ENCODE results near the gene MEIS1. TPM values are rescaled to one million over a fixed set of nuclear protein-coding genes. Genes with fewer than 3 reads are reported as not detected.

MEIS1 gene
- polyA plus RNA-seq, 5 donors: 145 to 178 (median 167) TPM

DNA sequence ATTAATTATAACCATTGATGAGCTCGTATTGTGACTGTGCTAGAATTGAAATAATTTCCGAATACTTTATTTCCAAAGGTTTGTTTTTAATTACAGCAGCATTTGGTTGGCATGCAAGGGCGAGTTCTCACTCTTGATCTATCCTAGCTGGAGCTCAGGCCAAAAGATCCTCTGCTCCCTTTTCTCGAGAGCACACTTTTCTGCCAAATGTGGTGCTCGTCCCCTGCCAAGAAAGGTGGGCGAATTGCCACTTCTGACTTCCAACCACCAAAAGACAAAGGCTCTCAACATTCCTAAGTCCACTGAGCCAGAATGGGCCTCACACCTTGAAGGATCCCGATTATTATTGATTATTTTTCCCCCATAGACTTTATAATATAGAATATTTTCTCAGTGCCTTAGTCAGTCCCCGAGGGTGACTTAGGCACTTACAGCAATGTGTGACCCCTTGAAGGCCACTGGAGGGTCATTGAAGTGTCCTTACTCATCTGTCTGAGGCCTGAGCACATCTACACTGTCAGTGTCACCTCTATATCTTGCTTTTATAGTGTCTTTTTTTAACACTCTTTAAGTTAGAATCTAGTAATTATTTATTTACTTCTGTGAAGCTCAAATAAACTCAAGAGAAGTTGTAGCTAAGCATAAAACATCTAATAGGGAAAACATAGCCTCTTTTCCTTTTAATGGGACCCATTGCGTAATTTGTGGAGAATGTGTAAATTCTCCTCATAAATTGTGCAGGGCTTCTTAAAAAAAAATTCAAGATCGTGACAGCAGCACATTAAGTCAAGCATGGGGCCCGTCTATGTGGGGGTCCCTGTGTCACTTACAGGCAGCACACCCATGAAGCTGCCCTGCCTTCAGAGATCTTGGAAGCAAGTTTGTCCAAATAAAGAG is 98.3 kb downstream of the MEIS1 start:
- no peak for DNase-seq

DNA sequence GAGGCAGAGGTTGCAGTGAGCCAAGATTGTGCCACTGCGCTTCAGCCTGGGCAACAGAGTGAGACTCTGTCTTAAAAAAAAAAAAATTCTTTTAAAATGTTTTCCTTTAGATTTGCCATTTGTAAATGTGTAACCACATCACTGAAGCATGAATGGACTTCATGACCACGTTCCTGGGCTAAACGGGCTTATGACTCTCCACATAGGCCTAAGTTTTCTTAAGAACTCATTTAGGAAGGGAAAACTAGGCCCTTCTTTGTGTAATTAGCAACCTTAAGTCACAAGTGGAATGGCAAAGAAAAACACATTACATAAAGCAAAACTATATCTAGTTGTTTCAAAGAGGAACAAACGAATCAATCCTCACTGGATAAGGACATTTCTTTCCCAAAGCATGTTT is 99.5 kb downstream of the MEIS1 start:
- DNase-seq: no peak

DNA sequence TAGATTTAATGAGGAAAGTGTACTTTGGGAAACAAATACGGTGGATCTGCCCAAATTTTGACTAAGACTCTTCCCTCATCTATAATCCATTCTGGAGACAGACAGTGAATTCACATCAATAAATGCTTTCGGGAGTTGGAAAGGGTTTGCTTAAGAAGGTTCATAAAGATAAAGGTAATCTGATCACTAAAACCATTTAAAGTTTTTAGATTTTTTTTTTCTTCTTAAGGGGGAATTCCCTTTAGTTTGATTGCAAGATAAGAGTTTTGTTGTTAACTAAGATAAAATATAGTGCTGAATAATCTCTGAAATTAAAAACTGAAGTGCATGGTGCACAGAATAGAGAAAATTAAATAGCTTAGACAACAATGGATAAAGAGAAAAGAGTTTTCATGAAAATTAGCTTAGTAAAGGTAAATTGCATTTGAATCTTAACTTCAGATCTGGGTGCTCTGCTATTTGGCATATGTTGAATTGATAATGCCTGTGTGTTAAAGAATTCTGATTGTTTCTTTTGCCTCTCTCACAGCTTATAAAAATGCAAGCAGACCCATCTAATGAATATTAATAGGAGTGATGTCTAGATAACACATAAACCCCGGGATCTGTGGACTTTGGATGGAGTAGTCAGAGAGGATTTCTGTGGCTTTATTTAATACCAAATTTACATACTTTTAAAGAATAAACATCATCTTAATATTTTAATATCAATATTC is 100.8 kb downstream of the MEIS1 start:
- no peak for DNase-seq

GRCh38 chr2:66536290-66536673 is 101.4 kb downstream of the MEIS1 start:
- no peak for DNase-seq

DNA sequence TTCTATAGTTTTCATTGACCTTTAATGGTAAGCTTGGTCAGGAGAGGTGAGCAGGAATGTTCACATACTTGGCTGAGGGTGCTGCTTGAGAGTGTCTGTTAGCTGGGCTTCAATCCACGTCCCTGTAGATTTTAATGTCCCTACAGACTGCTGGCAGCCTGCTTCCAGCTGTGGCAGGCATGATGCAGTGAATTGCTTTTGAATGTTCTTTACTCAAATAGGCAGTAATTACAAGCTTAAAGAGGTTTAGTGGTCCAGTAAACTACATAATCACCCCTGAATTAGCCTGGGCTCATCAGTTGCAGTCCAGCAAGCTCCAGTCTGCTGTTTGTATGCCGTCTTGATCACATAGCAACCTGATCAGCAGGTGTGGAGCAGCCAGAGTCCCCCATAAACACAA is 102.1 kb downstream of the MEIS1 start:
- peak in 1 of 2 donors; percentile 48 for DNase-seq

GRCh38 chr2:66538291-66538690 is 103.4 kb downstream of the MEIS1 start:
- no peak for DNase-seq

GRCh38 chr2:66539452-66539851 is 104.5 kb downstream of the MEIS1 start:
- DNase-seq: no peak

DNA sequence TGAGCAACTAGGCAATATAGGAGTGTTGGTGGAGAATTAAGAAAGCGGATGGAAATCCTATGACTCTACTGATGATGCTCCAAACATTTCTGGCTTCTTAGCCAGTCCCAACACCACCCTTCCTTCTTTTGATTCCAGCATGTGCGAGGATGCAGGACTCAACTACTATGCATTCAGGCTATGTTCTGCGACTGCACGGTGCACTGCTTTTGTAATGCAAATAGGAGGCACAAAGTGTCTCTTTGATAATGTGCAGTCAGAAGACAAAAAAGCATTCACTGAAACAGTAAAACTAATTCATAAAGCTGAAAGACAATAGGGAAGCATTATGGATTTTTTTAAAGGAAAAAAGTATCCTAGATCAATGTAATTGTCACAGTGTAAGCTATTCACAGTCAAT is 106.7 kb downstream of the MEIS1 start:
- DNase-seq: no peak

DNA sequence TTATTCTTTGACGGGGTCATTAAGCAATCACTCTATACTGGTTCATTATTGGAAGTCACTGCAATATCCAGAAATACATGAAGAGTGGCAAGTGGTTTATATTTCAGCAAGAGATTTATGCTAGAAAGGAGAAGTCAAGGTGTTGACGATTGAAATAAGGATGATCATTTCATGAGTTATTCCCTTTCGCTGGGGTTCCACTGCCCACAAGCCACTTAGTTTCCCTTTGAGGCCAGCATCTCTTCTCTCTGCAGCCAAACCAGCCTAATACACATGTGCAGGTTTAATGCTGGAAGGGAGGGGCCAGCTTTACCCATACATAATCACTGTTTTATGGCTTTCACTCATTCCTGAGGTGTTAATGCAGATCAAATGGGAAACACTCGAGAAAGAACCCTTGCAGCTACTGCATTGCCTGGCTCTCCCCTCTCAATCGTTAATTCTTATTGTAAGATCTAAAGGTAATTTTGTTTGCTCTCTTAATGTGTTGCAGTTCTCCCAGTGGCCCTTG is 108.4 kb downstream of the MEIS1 start:
- no peak for DNase-seq

- no peak for DNase-seq
Measured at GRCh38 chr2:66544258-66544657, 109.3 kb downstream of the MEIS1 start.

- no peak for DNase-seq
Measured at GRCh38 chr2:66545258-66545657, 110.3 kb downstream of the MEIS1 start.

- peak in 1 of 2 donors; percentile 33 for DNase-seq
Measured at GRCh38 chr2:66547118-66547517, 112.2 kb downstream of the MEIS1 start.

DNA sequence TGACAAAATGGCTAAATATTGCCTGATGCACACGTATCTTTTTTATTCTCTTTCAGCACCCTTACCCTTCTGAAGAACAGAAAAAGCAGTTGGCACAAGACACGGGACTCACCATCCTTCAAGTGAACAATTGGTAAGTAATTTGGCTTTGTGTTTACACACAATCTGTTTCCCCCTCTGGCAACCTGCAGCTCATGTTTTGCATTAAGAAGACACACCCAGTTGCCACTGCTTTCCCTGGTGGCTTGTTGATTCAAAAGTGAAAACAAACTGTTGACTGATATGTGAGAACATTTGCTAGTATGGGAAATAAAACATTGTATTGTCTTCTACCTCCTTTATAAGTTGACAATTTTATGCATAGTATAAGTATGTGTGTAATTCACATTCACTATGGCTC is 113.0 kb downstream of the MEIS1 start:
- no peak for DNase-seq

DNA sequence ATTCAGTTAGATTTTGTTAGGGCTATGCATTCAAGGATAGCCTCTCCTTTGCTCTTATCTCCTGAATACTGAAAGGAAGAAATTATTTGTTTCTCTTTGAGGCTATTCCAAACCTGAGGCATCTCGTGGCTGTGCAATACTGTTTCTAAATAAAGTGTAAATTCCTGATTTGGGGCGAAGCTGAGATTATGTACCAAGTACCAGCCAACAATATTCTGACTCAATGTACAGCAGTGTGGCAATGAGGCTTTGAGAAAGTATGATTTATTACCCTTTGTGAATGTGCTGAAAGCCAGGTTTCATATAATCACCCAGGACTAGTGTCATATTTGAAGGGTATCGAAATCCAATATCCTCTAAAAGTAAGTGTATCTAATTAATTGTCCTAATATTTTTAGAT is 113.5 kb downstream of the MEIS1 start:
- DNase-seq: no peak

DNA sequence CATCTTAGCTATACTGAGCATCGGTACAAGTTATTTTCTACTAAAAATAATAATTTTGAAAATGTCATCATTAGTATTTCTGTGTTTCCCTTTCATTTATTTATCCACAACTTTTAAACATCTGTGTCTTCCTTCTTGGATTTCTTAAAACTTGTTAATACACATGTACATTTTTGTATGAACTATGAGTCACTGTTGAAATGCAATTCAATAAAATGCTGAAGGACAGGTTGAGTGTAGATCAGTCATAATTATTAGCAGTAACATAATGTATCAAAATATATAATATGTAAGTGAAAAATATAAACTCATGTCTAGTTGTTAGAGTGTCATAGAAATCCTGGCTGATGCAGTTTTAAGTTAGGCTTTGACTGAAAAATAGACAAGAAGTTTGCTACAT is 115.9 kb downstream of the MEIS1 start:
- DNase-seq: no peak

GRCh38 chr2:66553370-66553769 is 118.4 kb downstream of the MEIS1 start:
- DNase-seq: no peak

DNA sequence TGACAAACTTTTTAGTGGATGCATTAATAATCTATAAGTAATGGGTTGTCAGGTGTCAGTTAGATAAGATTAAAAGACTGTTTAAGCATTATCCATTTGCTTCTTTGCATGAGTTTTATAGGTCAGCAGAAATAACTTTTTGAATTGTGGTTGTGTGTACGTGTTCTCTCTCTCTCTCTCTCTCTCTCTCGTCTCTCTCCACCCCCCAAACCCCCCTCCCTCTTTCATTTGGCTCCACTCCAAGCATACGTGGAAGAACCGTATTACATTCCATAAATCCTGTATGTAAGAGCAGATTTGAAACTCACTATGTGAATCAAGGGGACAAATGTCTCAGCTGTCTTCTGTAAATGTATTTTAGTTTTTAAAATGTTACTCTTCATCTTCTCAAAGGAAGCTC is 120.2 kb downstream of the MEIS1 start:
- DNase-seq: peak; percentile 54 to 67

- DNase-seq: peak; percentile 44 to 52
Measured at GRCh38 chr2:66555501-66556324, 120.8 kb downstream of the MEIS1 start.

DNA sequence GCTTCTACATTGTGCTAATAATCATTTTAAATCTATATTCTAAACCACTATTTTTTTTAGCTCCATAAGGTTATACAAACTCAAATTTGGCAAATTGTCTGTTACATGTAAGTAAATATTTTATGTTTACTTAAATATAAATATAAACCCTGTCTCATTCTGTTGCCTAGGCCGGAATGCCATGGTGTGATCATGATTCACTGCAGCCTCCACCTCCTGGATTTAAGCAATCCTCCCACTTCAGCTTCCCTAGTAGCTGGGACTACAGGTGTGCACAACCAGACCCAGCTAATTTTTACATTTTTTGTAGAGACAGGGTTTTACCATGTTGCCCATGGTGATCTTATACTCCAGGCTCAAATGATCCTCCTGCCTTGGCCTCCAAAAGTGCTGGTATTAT is 124.7 kb downstream of the MEIS1 start:
- DNase-seq: no peak

- DNase-seq: no peak
Measured at GRCh38 chr2:66560683-66561082, 125.8 kb downstream of the MEIS1 start.

DNA sequence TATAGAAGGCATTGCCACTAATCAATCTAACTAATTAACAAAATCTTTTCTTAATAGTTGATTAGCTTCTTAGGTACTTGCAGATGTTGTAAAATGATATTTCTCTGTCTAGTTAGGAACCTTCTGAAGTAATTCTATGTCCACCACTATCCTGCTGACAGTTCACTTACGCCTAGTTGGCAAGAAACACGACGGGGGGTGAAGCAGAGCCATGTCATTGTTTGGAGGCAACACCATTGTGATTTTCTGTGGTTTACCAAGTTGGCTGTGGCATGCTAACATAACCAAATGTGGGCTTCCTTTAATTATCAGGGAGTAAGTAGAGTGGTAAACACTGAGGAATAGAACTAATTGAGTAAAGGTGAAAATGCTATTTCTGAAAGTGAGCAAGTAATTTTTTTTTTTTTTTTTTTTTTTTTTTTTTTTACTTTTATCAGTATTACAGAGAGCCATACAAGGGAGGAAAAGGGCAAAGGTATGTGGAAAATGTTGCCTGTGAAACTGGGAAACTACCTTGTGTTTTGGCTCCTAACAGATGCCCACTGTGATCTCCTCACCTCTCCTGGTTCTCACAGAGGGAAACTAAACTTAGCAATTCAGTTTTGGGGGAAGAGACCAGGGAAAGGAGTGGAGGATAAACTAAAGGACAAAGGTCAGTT is 126.8 kb downstream of the MEIS1 start:
- no peak for DNase-seq

DNA sequence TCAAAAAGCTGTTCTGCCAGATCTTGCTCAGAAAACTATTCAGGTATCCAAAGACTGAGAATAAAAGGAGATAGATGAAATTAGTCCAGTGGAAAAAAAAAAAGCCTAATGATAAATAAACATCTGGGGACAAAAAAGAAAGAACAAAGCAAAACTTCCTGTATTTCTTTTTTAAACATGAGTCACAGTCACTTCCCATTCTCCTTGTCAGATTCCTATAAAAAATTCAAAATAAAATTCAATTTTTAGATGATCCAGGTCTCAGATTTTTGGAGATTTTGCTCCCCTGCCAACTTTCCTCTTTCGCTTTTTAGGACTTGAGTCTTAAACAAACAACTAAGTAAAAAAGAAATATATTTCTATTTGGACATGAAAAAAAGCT is 127.4 kb downstream of the MEIS1 start:
- DNase-seq: no peak
